Measurements from ENCODE around the gene KIF25.

The KIF25 gene

DNA sequence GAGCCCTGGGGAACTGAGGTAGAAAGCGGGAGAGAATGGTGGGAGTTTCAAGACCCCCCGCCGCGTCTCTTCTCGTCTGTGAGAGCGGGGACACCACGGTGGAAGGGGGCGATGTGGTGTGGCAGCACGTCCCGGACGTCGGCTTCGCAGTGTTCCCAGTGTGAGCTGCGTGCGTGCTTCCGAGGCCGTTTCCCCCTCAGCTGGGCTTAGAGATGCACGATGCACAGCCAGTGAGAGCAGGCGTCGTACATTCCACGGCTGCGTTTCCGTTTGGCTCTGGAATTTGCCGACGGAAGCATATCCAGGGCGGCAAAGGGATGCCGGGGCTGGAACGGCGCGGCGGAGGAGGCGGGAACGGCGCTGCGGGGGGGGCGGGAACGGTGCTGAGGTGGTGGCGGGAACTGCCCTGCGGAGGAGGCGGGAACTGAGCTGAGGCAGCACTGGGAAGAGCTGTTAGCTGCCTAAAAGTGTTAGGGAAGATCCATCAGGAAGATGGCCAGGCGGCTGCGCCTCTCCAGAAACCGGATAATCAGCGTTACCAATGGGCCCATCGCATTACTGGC lies 37.7 kb downstream of the KIF25 start:
- Histone ChIP-seq H3K4me1 (ENCODE audit: insufficient read depth, low read length) (no peaks in the 10 kb centered on the region), H3K36me3 (ENCODE audit: insufficient read depth, low read length) (no peaks in the 10 kb centered on the region), H3K9ac (ENCODE audit: low read length) (no peak overlapping the region), H3K9me3 (ENCODE audit: low read length) (no peaks in the 10 kb centered on the region), H3K27ac (ENCODE audit: low read depth, low read length) (peak overlapping the region; percentile 12), H3K4me3 (ENCODE audit: low read depth in 1 of 2, low read length in 2 of 2) (peak overlapping the region; percentile 14 to 61), H3K27me3 (ENCODE audit: control insufficient read depth in 1 of 2, insufficient read depth in 2 of 2, low read length in 2 of 2) (no peaks in the 10 kb centered on the region)

DNA sequence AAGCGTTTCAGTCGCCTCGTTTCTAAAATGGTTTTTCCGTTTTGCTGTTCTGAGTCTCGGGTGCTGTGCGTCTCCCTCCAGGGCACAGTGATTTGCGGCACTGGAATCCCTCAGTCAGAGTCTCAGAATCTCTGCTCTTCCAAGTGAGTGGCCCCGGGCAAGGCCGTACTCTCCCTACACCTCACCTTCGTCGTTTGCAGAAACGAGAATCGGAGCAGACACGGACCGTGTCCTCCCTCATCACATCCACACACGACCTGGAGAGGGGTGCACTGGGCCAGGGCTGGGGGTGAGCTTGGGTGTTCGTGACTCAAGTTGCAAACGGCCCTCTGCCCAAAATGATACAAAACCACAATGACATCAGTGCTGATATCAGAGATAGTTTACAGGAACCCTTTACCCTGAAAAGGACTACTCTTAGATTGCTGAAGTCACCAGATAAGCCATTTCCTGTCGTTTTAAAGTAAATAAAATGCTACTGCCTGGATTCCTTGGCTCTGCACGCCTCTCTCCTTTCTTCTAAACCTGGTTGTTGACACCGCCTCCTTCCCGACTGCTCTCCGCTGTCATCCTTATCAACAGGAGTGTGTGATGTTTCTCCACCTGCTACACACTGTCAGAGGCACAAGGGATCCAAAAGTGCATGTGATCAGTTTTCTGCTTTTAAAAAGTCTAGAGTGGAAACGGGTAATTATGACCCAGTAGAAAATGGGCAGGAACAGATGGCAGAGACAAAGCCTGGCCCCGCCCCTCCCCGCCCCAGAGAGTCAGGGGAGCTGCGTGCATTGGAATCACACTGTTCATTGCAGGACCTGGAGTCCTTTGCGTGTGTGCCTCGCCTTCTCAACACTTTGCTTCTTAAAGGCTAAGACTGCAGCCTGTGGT lies 38.4 kb downstream of the KIF25 start:
- Histone ChIP-seq H3K4me3 (ENCODE audit: low read depth in 1 of 2, low read length in 2 of 2) (peak overlapping the region; percentile 14 to 61), H3K36me3 (ENCODE audit: insufficient read depth, low read length) (no peaks in the 10 kb centered on the region), H3K9ac (ENCODE audit: low read length) (no peak overlapping the region), H3K27ac (ENCODE audit: low read depth, low read length) (peak overlapping the region; percentile 12), H3K27me3 (ENCODE audit: control insufficient read depth in 1 of 2, insufficient read depth in 2 of 2, low read length in 2 of 2) (no peaks in the 10 kb centered on the region), H3K4me1 (ENCODE audit: insufficient read depth, low read length) (no peaks in the 10 kb centered on the region), H3K9me3 (ENCODE audit: low read length) (no peaks in the 10 kb centered on the region)

DNA sequence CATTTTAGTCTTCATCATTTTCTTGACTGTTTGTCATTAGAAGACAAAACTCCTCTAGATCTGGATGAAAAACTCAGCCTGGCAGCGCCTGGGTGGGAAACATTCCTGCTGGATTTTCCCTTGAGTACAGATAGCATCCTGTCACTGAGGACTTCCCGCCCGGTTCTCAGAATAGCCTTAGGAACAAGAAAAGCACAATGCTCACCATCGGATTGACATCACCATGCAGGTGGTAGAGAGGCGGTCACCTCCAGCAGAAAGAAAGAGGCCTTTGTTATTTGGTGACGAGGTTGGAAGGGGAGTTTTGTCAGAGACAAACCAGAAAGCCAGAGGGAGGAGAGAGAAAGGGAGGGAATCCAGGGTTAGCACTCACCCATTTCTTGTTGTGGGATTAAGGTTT lies 39.8 kb downstream of the KIF25 start:
- Histone ChIP-seq H3K9me3 (ENCODE audit: low read length) (no peaks in the 10 kb centered on the region), H3K27ac (ENCODE audit: low read depth, low read length) (no peak overlapping the region)

DNA sequence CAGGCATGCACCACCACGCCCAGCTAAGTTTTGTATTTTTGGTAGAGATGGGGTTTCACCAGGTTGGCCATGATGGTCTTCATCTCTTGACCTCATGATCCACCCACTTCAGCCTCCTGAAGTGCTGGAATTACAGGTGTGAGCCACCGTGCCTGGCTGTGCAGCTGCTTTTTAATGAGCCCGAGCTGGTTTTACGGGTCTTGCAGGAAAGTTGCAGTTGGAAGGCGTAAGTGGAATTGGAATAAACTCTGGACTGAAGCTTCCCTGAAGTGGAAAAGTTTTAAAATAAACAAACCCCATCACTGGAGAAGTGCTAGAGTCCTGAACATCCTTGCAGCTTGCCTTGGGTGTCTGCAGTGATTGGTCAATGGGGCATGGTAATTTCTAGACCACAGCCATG lies 40.4 kb downstream of the KIF25 start:
- Histone ChIP-seq H3K36me3 (ENCODE audit: insufficient read depth, low read length) (no peaks in the 10 kb centered on the region), H3K9ac (ENCODE audit: low read length) (no peak overlapping the region), H3K4me3 (ENCODE audit: low read depth in 1 of 2, low read length in 2 of 2) (no peak overlapping the region), H3K9me3 (ENCODE audit: low read length) (no peaks in the 10 kb centered on the region), H3K27me3 (ENCODE audit: control insufficient read depth in 1 of 2, insufficient read depth in 2 of 2, low read length in 2 of 2) (no peaks in the 10 kb centered on the region), H3K4me1 (ENCODE audit: insufficient read depth, low read length) (no peaks in the 10 kb centered on the region), H3K27ac (ENCODE audit: low read depth, low read length) (no peak overlapping the region)

More for the DNA sequence above, 39.8 kb downstream of the KIF25 start:
- Histone ChIP-seq H3K4me3 (ENCODE audit: low read depth in 1 of 2, low read length in 2 of 2) (no peak overlapping the region), H3K9ac (ENCODE audit: low read length) (no peak overlapping the region), H3K36me3 (ENCODE audit: insufficient read depth, low read length) (no peaks in the 10 kb centered on the region), H3K27me3 (ENCODE audit: control insufficient read depth in 1 of 2, insufficient read depth in 2 of 2, low read length in 2 of 2) (no peaks in the 10 kb centered on the region), H3K4me1 (ENCODE audit: insufficient read depth, low read length) (no peaks in the 10 kb centered on the region)

DNA sequence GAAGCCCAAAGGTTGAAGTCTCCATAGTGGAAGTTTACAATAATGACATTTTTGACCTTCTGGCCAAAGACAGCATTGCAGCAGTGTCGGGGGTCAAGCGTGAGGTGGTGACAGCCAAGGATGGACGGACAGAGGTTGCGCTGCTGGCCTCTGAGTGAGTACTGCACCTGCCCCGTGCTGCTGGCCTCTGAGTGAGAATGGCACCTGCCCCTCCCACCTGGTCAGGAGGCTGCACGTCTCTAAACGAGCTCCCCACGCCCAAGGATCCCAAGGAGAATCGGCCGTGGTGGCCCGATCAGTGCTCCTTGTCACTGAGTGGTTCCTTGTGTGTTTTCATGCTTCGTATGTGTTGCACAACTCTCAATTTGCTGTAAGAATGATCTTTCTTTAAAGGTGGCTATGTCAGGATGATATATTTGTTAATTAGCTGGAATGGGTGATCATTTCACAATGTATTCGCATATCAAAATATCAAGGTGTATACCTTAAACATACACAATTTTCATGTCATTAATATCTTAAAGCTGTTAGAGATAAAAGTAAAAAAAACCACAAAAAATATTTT lies 41.2 kb downstream of the KIF25 start:
- H3K9ac ChIP-seq (ENCODE audit: low read length) = no peak overlapping the region
- no peak overlapping the region for H3K4me3 ChIP-seq (ENCODE audit: low read depth in 1 of 2, low read length in 2 of 2)
- H3K27me3 ChIP-seq (ENCODE audit: control insufficient read depth in 1 of 2, insufficient read depth in 2 of 2, low read length in 2 of 2) = no peaks in the 10 kb centered on the region
- no peaks in the 10 kb centered on the region for H3K9me3 ChIP-seq (ENCODE audit: low read length)
- H3K36me3 ChIP-seq (ENCODE audit: insufficient read depth, low read length) = no peaks in the 10 kb centered on the region
- H3K4me1 ChIP-seq (ENCODE audit: insufficient read depth, low read length) = no peaks in the 10 kb centered on the region
- H3K27ac ChIP-seq (ENCODE audit: low read depth, low read length) = no peak overlapping the region

DNA sequence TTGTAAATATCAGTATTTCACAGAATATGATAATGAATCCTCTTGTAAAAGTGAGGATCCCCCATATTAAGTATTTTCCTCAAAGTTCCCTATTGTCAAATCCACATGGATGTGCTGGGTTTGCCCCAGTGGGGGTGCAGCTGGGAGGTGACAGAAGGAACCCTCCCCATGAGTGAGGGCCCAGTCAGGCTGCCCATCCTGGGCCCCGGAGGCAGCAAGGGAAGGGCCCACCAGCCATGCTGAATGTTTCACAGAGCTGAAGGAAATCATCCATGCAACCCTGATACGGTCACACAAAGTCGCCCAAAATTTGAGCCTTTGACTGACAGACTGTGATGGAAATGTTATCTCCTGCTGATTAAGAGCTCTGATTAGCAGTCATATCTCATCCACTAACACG lies 41.8 kb downstream of the KIF25 start:
- Histone ChIP-seq H3K9me3 (ENCODE audit: low read length) (no peaks in the 10 kb centered on the region), H3K27me3 (ENCODE audit: control insufficient read depth in 1 of 2, insufficient read depth in 2 of 2, low read length in 2 of 2) (no peaks in the 10 kb centered on the region), H3K4me3 (ENCODE audit: low read depth in 1 of 2, low read length in 2 of 2) (no peak overlapping the region), H3K27ac (ENCODE audit: low read depth, low read length) (no peak overlapping the region), H3K36me3 (ENCODE audit: insufficient read depth, low read length) (no peaks in the 10 kb centered on the region), H3K9ac (ENCODE audit: low read length) (no peak overlapping the region), H3K4me1 (ENCODE audit: insufficient read depth, low read length) (no peaks in the 10 kb centered on the region)

DNA sequence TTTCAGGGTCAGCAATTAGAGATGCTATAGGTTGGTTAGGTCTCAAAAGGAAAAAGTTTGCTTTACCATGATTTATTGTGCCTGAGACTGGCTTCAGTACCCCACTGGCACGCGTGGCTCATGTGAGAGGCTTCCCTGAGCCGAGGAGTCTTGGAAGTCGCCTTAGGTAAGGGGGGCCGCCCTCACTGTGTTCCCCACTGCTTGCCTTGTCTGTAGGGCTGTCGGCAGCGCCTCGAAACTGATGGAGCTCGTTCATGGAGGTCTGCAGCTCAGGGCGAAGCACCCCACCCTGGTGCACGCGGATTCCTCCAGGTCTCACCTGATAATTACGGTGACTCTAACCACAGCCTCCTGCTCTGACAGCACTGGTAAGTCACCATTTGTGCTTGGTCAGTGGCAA lies 42.4 kb downstream of the KIF25 start:
- Histone ChIP-seq H3K36me3 (ENCODE audit: insufficient read depth, low read length) (no peaks in the 10 kb centered on the region), H3K4me1 (ENCODE audit: insufficient read depth, low read length) (no peaks in the 10 kb centered on the region), H3K9me3 (ENCODE audit: low read length) (no peaks in the 10 kb centered on the region), H3K4me3 (ENCODE audit: low read depth in 1 of 2, low read length in 2 of 2) (no peak overlapping the region), H3K27ac (ENCODE audit: low read depth, low read length) (no peak overlapping the region), H3K9ac (ENCODE audit: low read length) (no peak overlapping the region), H3K27me3 (ENCODE audit: control insufficient read depth in 1 of 2, insufficient read depth in 2 of 2, low read length in 2 of 2) (no peaks in the 10 kb centered on the region)

DNA sequence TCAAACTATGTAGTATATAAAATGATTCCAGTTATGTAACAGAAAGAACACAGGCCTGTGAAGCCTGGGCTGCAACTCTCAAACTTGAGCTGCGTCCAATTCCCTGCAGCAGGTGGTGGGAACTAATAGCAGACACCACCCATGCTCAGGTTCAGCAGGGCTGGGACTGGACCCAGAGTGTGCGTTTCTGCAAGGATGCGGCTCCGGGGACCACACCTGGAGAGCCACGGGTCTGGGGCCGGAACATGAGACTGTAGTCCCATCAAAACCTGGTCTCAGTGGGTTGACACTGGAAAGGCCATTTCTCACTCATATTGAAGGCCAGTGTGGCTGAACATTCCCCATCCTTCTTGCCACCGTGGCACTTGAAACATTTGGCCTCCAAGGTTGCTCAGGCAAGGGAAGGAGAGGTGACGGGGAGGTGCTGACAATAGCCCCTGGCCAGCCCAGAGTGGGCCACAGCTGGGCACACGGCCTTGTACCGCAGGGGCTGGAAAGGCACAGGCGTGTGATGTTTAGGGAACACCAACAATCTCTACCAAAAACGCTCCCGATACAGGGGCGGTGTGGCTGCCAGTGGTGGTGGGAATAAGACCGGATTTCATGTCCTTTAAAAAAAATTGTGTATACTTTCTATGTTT lies 43.5 kb downstream of the KIF25 start:
- no peaks in the 10 kb centered on the region for H3K4me1 ChIP-seq (ENCODE audit: insufficient read depth, low read length)
- no peak overlapping the region for H3K4me3 ChIP-seq (ENCODE audit: low read depth in 1 of 2, low read length in 2 of 2)
- no peak overlapping the region for H3K9ac ChIP-seq (ENCODE audit: low read length)
- no peak overlapping the region for H3K27ac ChIP-seq (ENCODE audit: low read depth, low read length)
- no peaks in the 10 kb centered on the region for H3K27me3 ChIP-seq (ENCODE audit: control insufficient read depth in 1 of 2, insufficient read depth in 2 of 2, low read length in 2 of 2)
- H3K36me3 ChIP-seq (ENCODE audit: insufficient read depth, low read length) = no peaks in the 10 kb centered on the region
- no peaks in the 10 kb centered on the region for H3K9me3 ChIP-seq (ENCODE audit: low read length)

DNA sequence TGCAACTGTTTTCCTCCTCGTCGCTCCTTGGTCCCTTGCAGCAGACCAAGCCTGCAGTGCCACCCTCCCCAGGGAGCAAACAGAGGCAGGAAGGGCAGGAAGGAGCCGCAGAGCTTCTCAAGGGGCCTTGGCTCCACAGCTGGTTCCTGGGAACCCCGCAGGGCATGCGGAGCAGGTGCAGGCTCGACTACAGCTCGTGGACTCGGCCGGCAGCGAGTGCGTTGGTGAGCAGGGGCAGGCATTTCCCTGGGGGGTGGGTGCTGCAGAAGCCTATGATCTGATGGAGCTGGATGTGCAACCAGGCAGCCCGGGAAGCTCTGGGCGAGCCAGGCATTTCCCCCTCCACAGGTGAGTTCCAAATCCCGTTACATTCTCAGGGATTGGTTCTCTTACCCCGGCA lies 44.5 kb downstream of the KIF25 start:
- H3K27me3 ChIP-seq (ENCODE audit: control insufficient read depth in 1 of 2, insufficient read depth in 2 of 2, low read length in 2 of 2) = no peaks in the 10 kb centered on the region
- H3K4me3 ChIP-seq (ENCODE audit: low read depth in 1 of 2, low read length in 2 of 2) = no peak overlapping the region
- no peaks in the 10 kb centered on the region for H3K36me3 ChIP-seq (ENCODE audit: insufficient read depth, low read length)
- no peaks in the 10 kb centered on the region for H3K4me1 ChIP-seq (ENCODE audit: insufficient read depth, low read length)
- H3K27ac ChIP-seq (ENCODE audit: low read depth, low read length) = no peak overlapping the region
- H3K9ac ChIP-seq (ENCODE audit: low read length) = no peak overlapping the region
- H3K9me3 ChIP-seq (ENCODE audit: low read length) = no peaks in the 10 kb centered on the region

DNA sequence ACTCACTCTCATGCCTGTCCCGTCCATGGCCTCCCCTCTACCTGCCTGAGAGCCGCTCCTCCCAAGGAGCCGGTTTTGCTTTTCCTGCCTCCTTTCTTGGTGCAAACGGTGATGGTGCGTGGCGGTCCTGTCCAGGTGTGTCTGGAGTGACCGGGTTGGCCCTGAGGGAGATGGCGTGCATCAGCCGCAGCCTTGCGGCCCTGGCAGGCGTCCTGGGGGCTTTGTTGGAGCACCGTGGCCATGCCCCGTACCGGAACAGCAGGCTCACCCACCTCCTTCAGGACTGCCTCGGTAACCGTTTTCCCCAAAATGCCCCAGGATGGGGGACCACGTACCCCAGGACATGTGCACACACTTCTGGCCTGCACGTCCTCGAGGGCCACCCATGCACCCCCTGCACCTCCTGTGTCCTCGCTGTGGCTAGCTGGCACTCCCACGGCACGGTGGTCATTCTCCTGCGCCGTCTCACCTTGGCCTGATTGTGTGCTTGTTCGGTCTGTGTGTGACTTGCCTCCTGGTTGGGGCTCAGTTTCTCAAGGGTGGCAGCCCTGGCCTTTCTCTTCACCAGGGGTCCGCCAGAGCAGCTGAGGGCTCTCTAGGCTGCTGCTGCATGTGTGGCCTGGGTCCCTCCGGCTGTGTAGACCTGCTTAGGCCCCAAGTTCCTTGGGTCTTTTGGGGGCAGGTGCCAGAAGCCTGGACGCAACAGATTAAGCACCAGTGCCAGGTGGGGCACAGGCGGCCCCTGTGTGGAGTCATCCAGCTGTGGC lies 45.1 kb downstream of the KIF25 start:
- Histone ChIP-seq H3K27me3 (ENCODE audit: control insufficient read depth in 1 of 2, insufficient read depth in 2 of 2, low read length in 2 of 2) (no peaks in the 10 kb centered on the region), H3K9me3 (ENCODE audit: low read length) (no peaks in the 10 kb centered on the region), H3K27ac (ENCODE audit: low read depth, low read length) (no peak overlapping the region), H3K4me3 (ENCODE audit: low read depth in 1 of 2, low read length in 2 of 2) (no peak overlapping the region), H3K9ac (ENCODE audit: low read length) (no peak overlapping the region), H3K4me1 (ENCODE audit: insufficient read depth, low read length) (no peaks in the 10 kb centered on the region), H3K36me3 (ENCODE audit: insufficient read depth, low read length) (no peaks in the 10 kb centered on the region)
